Measurements from ENCODE around the gene CDK2.

DNA sequence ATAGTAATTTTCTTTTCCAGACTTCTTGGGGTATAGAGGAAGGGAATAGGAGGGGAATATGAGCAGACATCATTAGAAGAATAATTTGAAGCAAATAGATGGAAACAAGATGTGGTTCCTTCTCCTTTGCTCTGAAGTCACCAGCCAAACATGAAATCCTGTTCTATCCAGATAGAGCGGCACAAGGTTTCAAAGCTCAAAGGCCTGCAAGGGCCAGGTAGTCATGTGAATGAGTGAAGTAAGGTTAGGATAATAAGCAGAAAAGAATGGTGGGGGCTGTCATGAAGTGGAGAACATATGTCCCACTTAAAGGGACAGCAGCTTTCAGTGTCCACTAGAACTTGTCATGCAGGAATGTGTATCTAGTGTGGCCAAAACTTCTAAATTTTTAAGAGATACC lies 51.7 kb downstream of the CDK2 start:
- TF ChIP-seq, protein P1, sequence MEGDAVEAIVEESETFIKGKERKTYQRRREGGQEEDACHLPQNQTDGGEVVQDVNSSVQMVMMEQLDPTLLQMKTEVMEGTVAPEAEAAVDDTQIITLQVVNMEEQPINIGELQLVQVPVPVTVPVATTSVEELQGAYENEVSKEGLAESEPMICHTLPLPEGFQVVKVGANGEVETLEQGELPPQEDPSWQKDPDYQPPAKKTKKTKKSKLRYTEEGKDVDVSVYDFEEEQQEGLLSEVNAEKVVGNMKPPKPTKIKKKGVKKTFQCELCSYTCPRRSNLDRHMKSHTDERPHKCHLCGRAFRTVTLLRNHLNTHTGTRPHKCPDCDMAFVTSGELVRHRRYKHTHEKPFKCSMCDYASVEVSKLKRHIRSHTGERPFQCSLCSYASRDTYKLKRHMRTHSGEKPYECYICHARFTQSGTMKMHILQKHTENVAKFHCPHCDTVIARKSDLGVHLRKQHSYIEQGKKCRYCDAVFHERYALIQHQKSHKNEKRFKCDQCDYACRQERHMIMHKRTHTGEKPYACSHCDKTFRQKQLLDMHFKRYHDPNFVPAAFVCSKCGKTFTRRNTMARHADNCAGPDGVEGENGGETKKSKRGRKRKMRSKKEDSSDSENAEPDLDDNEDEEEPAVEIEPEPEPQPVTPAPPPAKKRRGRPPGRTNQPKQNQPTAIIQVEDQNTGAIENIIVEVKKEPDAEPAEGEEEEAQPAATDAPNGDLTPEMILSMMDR (IDR thresholded peaks at IDR 0.05) = no peak
- TF ChIP-seq POLR2AphosphoS5 (IDR thresholded peaks at IDR 0.05) = no peak
- no peak for TF ChIP-seq POLR2A (IDR thresholded peaks at IDR 0.05)
- no peak for TF ChIP-seq EP300 (IDR thresholded peaks at IDR 0.05)

Measured in gastroesophageal sphincter (tissue), 3 donors.